ENCODE measurements around the gene SART3.

The SART3 gene

GRCh38 chr12:108605690-108606406 lies 44.9 kb upstream of the SART3 start:
- no peak for DNase-seq (ENCODE audit: low spot score)
- TF ChIP-seq, protein P1, sequence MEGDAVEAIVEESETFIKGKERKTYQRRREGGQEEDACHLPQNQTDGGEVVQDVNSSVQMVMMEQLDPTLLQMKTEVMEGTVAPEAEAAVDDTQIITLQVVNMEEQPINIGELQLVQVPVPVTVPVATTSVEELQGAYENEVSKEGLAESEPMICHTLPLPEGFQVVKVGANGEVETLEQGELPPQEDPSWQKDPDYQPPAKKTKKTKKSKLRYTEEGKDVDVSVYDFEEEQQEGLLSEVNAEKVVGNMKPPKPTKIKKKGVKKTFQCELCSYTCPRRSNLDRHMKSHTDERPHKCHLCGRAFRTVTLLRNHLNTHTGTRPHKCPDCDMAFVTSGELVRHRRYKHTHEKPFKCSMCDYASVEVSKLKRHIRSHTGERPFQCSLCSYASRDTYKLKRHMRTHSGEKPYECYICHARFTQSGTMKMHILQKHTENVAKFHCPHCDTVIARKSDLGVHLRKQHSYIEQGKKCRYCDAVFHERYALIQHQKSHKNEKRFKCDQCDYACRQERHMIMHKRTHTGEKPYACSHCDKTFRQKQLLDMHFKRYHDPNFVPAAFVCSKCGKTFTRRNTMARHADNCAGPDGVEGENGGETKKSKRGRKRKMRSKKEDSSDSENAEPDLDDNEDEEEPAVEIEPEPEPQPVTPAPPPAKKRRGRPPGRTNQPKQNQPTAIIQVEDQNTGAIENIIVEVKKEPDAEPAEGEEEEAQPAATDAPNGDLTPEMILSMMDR (IDR thresholded peaks at IDR 0.05; ENCODE audit: extremely low read depth, missing control alignments), result no peak

DNA sequence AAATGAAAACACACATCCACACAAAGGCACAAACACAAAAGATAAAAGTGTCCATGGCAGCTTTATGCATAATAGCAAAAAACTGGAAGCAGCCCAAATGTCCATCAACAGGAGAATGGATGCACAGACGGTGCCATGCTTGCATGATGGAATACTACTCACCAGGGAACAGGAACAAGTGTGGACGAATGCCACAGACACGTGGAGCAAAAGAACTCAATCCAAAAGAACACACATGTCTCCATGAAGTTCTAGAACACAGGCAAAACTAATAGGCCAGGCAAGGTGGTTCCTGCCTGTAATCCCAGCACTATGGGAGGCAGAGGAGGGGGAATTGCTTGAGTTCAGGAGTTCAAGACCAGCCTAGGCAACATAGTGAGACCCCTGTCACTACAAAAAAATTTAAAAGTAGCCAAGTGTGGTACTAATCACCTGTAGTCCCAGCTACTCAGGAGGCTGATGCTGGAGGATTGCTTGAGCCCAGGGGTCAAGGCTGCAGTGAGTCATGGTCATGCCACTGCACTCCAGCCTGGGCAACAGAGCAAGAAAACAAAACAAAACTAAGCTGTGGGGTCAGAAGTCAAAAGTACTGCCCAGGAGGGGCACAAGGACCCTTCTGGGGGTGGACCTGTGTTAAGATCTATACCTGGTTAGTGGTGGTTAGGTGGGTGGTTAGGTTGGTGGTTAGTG lies 44.2 kb upstream of the SART3 start:
- DNase-seq (ENCODE audit: low spot score), result no peak
- TF ChIP-seq, protein P1 (IDR thresholded peaks at IDR 0.05; ENCODE audit: extremely low read depth, missing control alignments), result no peak

DNA sequence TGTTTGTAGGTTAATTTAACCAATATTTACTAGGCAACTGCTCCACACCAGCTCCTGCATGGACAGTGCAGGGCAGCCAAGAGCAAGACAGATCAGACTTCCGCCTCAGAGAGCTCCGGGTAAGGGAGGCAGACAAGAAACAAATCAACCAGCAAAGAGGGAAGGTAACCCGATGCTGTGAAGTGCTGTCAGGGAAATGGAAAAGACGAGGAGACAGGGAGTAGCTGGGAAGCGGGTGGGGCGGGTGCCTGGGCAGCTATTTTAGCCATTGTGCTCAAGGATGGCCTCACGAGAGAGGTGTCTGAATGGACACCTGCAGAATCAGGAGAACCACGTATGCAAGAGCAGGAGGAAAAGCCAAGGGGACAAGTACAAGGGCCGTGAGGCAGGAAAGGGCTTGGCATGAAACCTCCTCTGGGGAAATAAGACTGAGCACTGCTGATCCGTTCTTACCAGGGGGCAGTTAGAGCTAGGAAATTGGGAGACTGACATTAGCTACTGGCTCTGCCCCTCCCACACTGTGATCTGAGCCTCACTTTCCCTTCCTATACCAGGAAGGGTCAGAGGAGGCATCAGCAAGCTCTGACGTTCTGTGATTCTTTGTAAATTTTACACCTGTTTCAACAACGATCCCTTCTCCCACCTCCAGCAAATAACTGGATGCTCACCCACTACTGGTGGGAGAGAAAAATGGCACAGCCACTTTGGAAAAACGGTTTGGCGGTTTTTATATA lies 43.4 kb upstream of the SART3 start:
- TF ChIP-seq, protein P1 (IDR thresholded peaks at IDR 0.05; ENCODE audit: extremely low read depth, missing control alignments), result no peak
- no peak for DNase-seq (ENCODE audit: low spot score)

GRCh38 chr12:108603743-108604142 lies 42.8 kb upstream of the SART3 start:
- TF ChIP-seq, protein P1 (IDR thresholded peaks at IDR 0.05; ENCODE audit: extremely low read depth, missing control alignments), result no peak
- no peak for DNase-seq (ENCODE audit: low spot score)

GRCh38 chr12:108602976-108603704 lies 42.2 kb upstream of the SART3 start:
- TF ChIP-seq, protein P1 (IDR thresholded peaks at IDR 0.05; ENCODE audit: extremely low read depth, missing control alignments), result no peak

DNA sequence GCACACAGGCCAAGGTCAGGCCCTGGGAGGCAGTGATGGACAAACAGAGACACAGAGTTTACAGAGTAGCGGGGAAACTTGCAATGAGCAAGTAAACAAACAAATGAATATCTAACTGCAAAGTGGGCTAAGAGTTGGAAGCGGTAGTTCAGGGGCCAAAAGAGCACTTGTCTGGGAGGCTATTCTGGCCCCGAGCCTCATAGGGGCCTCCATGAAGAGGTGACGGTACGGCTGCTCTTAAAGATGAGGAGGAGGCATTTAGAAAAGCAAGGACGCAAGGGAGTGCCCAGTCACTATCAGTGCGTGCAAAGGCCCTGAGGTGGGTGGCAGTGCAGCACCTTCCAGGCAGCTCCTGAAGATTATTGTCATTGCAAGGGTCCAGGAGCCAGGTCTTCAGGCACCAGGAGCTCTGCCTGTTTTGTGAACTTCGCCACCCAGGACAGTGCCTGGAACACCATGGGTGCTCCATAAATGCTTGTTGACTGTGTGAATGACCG lies 41.3 kb upstream of the SART3 start:
- DNase-seq (ENCODE audit: low spot score), result no peak
- TF ChIP-seq, protein P1 (IDR thresholded peaks at IDR 0.05; ENCODE audit: extremely low read depth, missing control alignments), result no peak

More at GRCh38 chr12:108602976-108603704, 42.2 kb upstream of the SART3 start:
- no peak for DNase-seq (ENCODE audit: low spot score)

All from GM20000 (cell line).